GM12878 (cell line): ENCODE measurements around the gene IFNA8.

Experiments
- BHLHE40 ChIP-seq, 2 experiments: fragments of 450-650 bp in 1 of 2; IDR thresholded peaks; 2 replicates each; pipeline ENCODE4 v1.6.1; 2011 to 2017; ENCODE audit warnings: low read depth in 2 of 2, borderline replicate concordance in 1 of 2, improper control_type of control experiment in 1 of 2, low read length in 1 of 2, mild to moderate bottlenecking in 1 of 2
- CTCF ChIP-seq, 3 experiments: IDR thresholded peaks in 2 of 3; conservative IDR thresholded peaks in 1 of 3; 2 replicates each; pipeline ENCODE4 v1.5.1; 2011; ENCODE audit warnings: low read depth in 3 of 3, low read length in 3 of 3, mild to moderate bottlenecking in 3 of 3, control low read depth in 2 of 3, moderate library complexity in 2 of 3, inconsistent platforms in 1 of 3, mixed read lengths in 1 of 3; ENCODE audit not compliant: control insufficient read depth in 2 of 3, insufficient read depth in 1 of 3; ENCODE audit errors: extremely low read depth in 1 of 3

GRCh38 chr9:21413151-21413550, 4.2 kb downstream of the IFNA8 start:
- TF ChIP-seq CTCF (IDR thresholded peaks at IDR 0.05 in 2 of 3, conservative IDR thresholded peaks at IDR 0.05 in 1 of 3; ENCODE audit: control insufficient read depth in 2 of 3, extremely low read depth in 1 of 3, insufficient read depth in 1 of 3, low read depth in 3 of 3, low read length in 3 of 3) (peak in 1 of 3 experiments; percentile 13; a peak in 1 of 6 replicates), BHLHE40 (IDR thresholded peaks at IDR 0.05; ENCODE audit: borderline replicate concordance in 1 of 2, low read depth in 2 of 2, low read length in 1 of 2) (no peak)
